ENCODE data around the gene ERN2.
A peak's percentile ranks its signal among the peaks of the same experiment; 100 is the strongest.

The ERN2 gene

GRCh38 chr16:23682181-23682580 lies 30.8 kb downstream of the ERN2 start:
- H3K36me3 ChIP-seq (ENCODE audit: control insufficient read depth, low read length) = peaks cover 80% of the 10 kb centered on the region
- H3K79me2 ChIP-seq (ENCODE audit: control insufficient read depth, low read length) = peaks cover 63% of the 10 kb centered on the region

GRCh38 chr16:23679986-23680336 lies 33.1 kb downstream of the ERN2 start:
- Histone ChIP-seq H3K9me3 (ENCODE audit: control insufficient read depth, insufficient read depth, low read length) (no peaks in the 10 kb centered on the region), H3K4me2 (ENCODE audit: low read length) (peak overlapping the region; percentile 85), H3K9me2 (replicated peaks; ENCODE audit: control insufficient read depth, low read length) (no peaks in the 10 kb centered on the region), H3K4me1 (ENCODE audit: control insufficient read depth, low read length) (peaks cover 25% of the 10 kb centered on the region), H3K36me3 (ENCODE audit: control insufficient read depth, low read length) (peaks cover 58% of the 10 kb centered on the region), H3K27ac (ENCODE audit: low read depth, low read length) (0 out of 2 replicates have a peak overlapping the region, but pooled peaks have one; percentile 55), H4K20me1 (ENCODE audit: control insufficient read depth, insufficient read depth, low read depth, low read length) (peaks cover 14% of the 10 kb centered on the region; the same call in 1 of the 2 replicates), H3K4me3 (ENCODE audit: low read length) (peak overlapping the region; percentile 99), H3K27me3 (ENCODE audit: control insufficient read depth, low read length) (no peaks in the 10 kb centered on the region), H3K79me2 (ENCODE audit: control insufficient read depth, low read length) (peaks cover 60% of the 10 kb centered on the region), H3F3A (ENCODE audit: control insufficient read depth, insufficient read depth) (peaks cover under 1% of the 10 kb centered on the region; the same call in 1 of the 2 replicates)
- no peak for TF ChIP-seq CTCF (IDR thresholded peaks at IDR 0.05; ENCODE audit: low read depth, low read length, poor library complexity, severe bottlenecking)
- no peak for TF ChIP-seq EZH2phosphoT487 (IDR thresholded peaks at IDR 0.05; ENCODE audit: borderline replicate concordance, low read length)

More at GRCh38 chr16:23682181-23682580, 30.8 kb downstream of the ERN2 start:
- peaks cover 25% of the 10 kb centered on the region for H3K4me1 ChIP-seq (ENCODE audit: control insufficient read depth, low read length)
- no peaks in the 10 kb centered on the region for H3K9me3 ChIP-seq (ENCODE audit: control insufficient read depth, insufficient read depth, low read length)
- no peak overlapping the region for H3K4me3 ChIP-seq (ENCODE audit: low read length)
- no peaks in the 10 kb centered on the region for H3K27me3 ChIP-seq (ENCODE audit: control insufficient read depth, low read length)
- no peak overlapping the region for H3K27ac ChIP-seq (ENCODE audit: low read depth, low read length)
- peaks cover 3% of the 10 kb centered on the region; the same call in 1 of the 2 replicates for H3F3A ChIP-seq (ENCODE audit: control insufficient read depth, insufficient read depth)
- TF ChIP-seq CTCF (IDR thresholded peaks at IDR 0.05; ENCODE audit: low read depth, low read length, poor library complexity, severe bottlenecking) (no peak), EZH2phosphoT487 (IDR thresholded peaks at IDR 0.05; ENCODE audit: borderline replicate concordance, low read length) (no peak)
- no peak overlapping the region for H3K4me2 ChIP-seq (ENCODE audit: low read length)
- no peaks in the 10 kb centered on the region for H3K9me2 ChIP-seq (replicated peaks; ENCODE audit: control insufficient read depth, low read length)
- peaks cover 14% of the 10 kb centered on the region; the same call in 1 of the 2 replicates for H4K20me1 ChIP-seq (ENCODE audit: control insufficient read depth, insufficient read depth, low read depth, low read length)

- peaks cover 25% of the 10 kb centered on the region for H3K4me1 ChIP-seq (ENCODE audit: control insufficient read depth, low read length)
- peaks cover 55% of the 10 kb centered on the region for H3K36me3 ChIP-seq (ENCODE audit: control insufficient read depth, low read length)
- H3K9me3 ChIP-seq (ENCODE audit: control insufficient read depth, insufficient read depth, low read length) = no peaks in the 10 kb centered on the region
- H4K20me1 ChIP-seq (ENCODE audit: control insufficient read depth, insufficient read depth, low read depth, low read length) = peaks cover 14% of the 10 kb centered on the region; the same call in 1 of the 2 replicates
- H3K4me2 ChIP-seq (ENCODE audit: low read length) = peak overlapping the region; percentile 85
- no peak for TF ChIP-seq EZH2phosphoT487 (IDR thresholded peaks at IDR 0.05; ENCODE audit: borderline replicate concordance, low read length)
- no peak for TF ChIP-seq CTCF (IDR thresholded peaks at IDR 0.05; ENCODE audit: low read depth, low read length, poor library complexity, severe bottlenecking)
- H3K9me2 ChIP-seq (replicated peaks; ENCODE audit: control insufficient read depth, low read length) = no peaks in the 10 kb centered on the region
- H3F3A ChIP-seq (ENCODE audit: control insufficient read depth, insufficient read depth) = no peaks in the 10 kb centered on the region; the same call in 1 of the 2 replicates
- H3K27ac ChIP-seq (ENCODE audit: low read depth, low read length) = peak overlapping the region; percentile 55
- no peaks in the 10 kb centered on the region for H3K27me3 ChIP-seq (ENCODE audit: control insufficient read depth, low read length)
- H3K79me2 ChIP-seq (ENCODE audit: control insufficient read depth, low read length) = peaks cover 59% of the 10 kb centered on the region
- peak overlapping the region; percentile 99 for H3K4me3 ChIP-seq (ENCODE audit: low read length)
Measured at GRCh38 chr16:23679274-23679985, 33.6 kb downstream of the ERN2 start.
